ENCODE measurements around the gene DNAJB13. TPM values are rescaled to one million over a fixed set of nuclear protein-coding genes. Genes with fewer than 3 reads are reported as not detected.

The DNAJB13 gene
- total RNA-seq, 2 donors from 2014 or later = 1.8 TPM; not detected in 1

- peaks cover 0 to 2% of the 10 kb centered on the region in 2 donors for H3K4me1 ChIP-seq (ENCODE audit: control insufficient read depth in 1 of 2, low read depth in 2 of 2)
- DNase-seq (ENCODE audit: low spot score) (no peak), ATAC-seq (ENCODE audit: insufficient number of reproducible peaks, low FRiP score, low read depth) (no peak)
- H3K36me3 ChIP-seq = peaks cover 16% of the 10 kb centered on the region
- TF ChIP-seq, protein P1, sequence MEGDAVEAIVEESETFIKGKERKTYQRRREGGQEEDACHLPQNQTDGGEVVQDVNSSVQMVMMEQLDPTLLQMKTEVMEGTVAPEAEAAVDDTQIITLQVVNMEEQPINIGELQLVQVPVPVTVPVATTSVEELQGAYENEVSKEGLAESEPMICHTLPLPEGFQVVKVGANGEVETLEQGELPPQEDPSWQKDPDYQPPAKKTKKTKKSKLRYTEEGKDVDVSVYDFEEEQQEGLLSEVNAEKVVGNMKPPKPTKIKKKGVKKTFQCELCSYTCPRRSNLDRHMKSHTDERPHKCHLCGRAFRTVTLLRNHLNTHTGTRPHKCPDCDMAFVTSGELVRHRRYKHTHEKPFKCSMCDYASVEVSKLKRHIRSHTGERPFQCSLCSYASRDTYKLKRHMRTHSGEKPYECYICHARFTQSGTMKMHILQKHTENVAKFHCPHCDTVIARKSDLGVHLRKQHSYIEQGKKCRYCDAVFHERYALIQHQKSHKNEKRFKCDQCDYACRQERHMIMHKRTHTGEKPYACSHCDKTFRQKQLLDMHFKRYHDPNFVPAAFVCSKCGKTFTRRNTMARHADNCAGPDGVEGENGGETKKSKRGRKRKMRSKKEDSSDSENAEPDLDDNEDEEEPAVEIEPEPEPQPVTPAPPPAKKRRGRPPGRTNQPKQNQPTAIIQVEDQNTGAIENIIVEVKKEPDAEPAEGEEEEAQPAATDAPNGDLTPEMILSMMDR (IDR thresholded peaks at IDR 0.05) = no peak
- no peak overlapping the region for H3K27ac ChIP-seq
- no peak overlapping the region for H3K4me3 ChIP-seq
- no peaks in the 10 kb centered on the region for H3K9me3 ChIP-seq
- H3K27me3 ChIP-seq (replicated peaks; ENCODE audit: insufficient read depth) = no peaks in the 10 kb centered on the region
Observed at GRCh38 chr11:73977856-73978519, 27.2 kb downstream of the DNAJB13 start.

DNA sequence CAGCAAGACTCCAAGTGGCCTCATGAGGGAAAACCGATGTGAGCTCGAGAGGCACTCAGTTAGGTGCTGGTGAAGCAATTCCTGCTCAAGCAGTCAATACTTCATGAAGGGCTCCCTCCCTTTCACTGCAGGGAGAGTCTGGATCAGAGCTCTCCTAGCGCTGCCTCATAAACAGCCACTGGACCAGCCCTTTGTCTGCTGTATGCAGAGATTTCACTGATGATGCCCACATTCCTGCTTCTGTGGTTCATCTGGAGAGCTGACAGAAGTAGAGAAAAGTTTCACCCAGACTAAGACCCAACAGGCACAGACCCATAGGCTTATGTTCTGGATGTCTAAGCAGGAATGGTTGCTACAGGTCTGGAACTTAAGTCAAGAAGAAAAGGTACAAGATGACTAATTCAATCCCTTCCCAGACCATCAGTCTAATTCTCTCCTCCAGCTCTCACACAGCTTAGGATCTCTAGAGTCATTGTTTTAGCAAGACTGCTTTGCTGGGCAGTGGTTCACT, 27.8 kb downstream of the DNAJB13 start:
- TF ChIP-seq, protein P1 (IDR thresholded peaks at IDR 0.05) = no peak
- no peak for DNase-seq (ENCODE audit: low spot score)

DNA sequence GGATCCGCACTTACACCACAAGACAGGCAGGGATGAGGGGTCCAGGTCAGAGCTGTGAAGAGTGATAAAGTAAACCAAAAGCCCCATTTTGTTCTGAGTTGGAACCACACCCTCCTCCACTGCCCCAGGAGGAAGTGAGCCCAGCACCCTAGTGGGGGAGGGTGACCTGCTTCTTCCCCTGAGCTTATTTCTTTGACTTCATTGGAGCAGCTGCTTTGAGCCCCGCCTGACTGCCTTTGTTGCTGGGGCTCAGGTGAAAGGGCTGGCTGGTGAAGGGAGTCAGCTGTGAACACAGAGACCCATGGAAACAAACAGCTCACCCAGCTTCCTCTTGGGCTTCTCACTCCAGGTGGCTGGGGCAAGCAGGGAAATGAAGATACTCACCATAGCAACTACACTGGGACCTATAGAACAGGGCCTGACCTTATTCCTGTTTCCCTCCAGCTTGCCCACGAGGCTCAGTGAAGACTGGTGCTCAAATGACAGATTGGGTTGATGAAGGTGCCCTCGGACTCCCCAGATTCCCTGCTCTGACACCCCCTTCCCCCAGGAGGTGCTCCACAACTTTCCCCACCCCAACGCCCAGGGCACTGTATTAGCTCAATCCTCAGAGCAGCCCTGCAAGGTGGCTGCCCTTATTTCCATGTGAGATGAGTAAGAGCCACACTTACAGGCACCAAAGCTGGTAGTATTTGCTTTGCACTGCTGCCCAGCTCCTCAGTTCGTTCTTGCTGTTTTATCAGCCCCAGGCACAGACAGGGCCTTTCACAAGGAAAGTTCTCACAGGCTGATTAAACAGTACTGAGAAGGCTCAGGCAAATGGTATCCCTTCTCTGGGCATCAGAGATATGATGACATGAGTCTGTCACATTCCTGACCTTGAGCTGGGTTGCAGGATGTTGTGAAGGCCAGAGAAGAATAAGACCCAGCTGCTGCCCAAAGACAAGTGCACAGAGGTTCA, 29.5 kb downstream of the DNAJB13 start:
- ATAC-seq (ENCODE audit: insufficient number of reproducible peaks, low FRiP score, low read depth) (no peak), DNase-seq (ENCODE audit: low spot score) (no peak)
- TF ChIP-seq, protein P1 (IDR thresholded peaks at IDR 0.05) = no peak
- Histone ChIP-seq H3K9me3 (no peaks in the 10 kb centered on the region), H3K36me3 (peaks cover 13% of the 10 kb centered on the region), H3K4me1 (ENCODE audit: control insufficient read depth in 1 of 2, low read depth in 2 of 2) (peaks cover 11 to 13% of the 10 kb centered on the region in 2 donors), H3K27ac (peak overlapping the region in 1 of 2 donors; percentile 4), H3K27me3 (replicated peaks; ENCODE audit: insufficient read depth) (no peaks in the 10 kb centered on the region), H3K4me3 (no peak overlapping the region)

More for the DNA sequence above, 27.8 kb downstream of the DNAJB13 start:
- Histone ChIP-seq H3K27me3 (replicated peaks; ENCODE audit: insufficient read depth) (no peaks in the 10 kb centered on the region), H3K4me3 (no peak overlapping the region), H3K27ac (no peak overlapping the region), H3K36me3 (peaks cover 16% of the 10 kb centered on the region), H3K4me1 (ENCODE audit: control insufficient read depth in 1 of 2, low read depth in 2 of 2) (peaks cover under 1 to 3% of the 10 kb centered on the region in 2 donors), H3K9me3 (no peaks in the 10 kb centered on the region)
- no peak for ATAC-seq (ENCODE audit: insufficient number of reproducible peaks, low FRiP score, low read depth)

GRCh38 chr11:73981051-73981805, 30.4 kb downstream of the DNAJB13 start:
- DNase-seq (ENCODE audit: low spot score) = no peak
- H3K27me3 ChIP-seq (replicated peaks; ENCODE audit: insufficient read depth) = no peaks in the 10 kb centered on the region
- H3K27ac ChIP-seq = no peak overlapping the region
- no peak for ATAC-seq (ENCODE audit: insufficient number of reproducible peaks, low FRiP score, low read depth)
- H3K9me3 ChIP-seq = no peaks in the 10 kb centered on the region
- peaks cover 11 to 13% of the 10 kb centered on the region in 2 donors for H3K4me1 ChIP-seq (ENCODE audit: control insufficient read depth in 1 of 2, low read depth in 2 of 2)
- peak overlapping the region; percentile 85 for H3K4me3 ChIP-seq
- TF ChIP-seq, protein P1 (IDR thresholded peaks at IDR 0.05) = no peak
- peaks cover 11% of the 10 kb centered on the region for H3K36me3 ChIP-seq
